NCI-H2196 treated with DMSO at 0.1 percent for 48 hours (cell line): ENCODE measurements around the gene CATSPERZ.

Experiments
- DNase-seq: peaks from one replicate; lab custom pipeline; 2025; ENCODE audit not compliant: unreplicated experiment; lab: John Stamatoyannopoulos, UW

CATSPERZ gene, protein sequence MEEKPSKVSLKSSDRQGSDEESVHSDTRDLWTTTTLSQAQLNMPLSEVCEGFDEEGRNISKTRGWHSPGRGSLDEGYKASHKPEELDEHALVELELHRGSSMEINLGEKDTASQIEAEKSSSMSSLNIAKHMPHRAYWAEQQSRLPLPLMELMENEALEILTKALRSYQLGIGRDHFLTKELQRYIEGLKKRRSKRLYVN

DNA sequence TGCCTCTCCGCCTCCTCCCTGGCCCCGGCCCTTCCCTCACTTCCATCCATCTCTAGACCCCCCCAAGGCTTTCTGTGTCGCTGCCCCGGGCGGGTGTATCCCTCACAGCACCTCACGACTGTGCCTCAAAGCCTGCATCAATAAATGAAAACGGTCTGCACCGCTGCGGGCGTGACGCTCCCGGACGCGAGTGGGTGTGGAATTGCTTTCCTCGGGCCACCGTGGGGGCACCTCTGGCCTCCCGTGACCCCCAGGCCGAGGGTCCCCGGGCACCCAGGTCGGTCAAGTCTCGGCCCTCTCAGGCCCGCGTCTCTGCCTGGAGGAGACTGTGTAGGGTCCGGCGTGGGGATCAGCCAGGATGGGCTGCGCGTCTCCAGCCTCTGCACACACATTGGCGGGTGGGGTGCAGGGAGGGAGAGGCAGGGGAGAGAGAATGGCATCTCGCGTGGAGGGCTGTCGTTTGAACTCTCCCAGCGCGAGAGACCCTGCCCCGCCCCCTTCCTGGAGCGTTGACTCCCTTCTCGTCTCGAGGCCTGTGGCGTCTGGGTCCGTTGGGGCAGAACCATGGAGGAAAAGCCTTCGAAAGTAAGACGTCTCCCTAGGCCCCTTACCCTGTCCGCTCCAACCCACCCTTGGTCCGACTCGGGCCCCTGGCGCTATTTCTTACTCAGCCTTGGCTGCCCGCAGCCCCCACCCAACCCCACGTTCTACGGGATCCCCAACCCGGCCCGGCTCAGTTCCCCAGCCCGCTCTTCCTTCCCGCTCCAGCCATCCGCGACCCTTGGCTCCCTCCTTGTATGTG lies at the start of gene CATSPERZ:
Gene CATSPERZ (plus strand): TSS at position 512 of the 802 bp plus-strand sequence. CDS start 53 bp downstream, at position 565.
- no peak for DNase-seq

DNA sequence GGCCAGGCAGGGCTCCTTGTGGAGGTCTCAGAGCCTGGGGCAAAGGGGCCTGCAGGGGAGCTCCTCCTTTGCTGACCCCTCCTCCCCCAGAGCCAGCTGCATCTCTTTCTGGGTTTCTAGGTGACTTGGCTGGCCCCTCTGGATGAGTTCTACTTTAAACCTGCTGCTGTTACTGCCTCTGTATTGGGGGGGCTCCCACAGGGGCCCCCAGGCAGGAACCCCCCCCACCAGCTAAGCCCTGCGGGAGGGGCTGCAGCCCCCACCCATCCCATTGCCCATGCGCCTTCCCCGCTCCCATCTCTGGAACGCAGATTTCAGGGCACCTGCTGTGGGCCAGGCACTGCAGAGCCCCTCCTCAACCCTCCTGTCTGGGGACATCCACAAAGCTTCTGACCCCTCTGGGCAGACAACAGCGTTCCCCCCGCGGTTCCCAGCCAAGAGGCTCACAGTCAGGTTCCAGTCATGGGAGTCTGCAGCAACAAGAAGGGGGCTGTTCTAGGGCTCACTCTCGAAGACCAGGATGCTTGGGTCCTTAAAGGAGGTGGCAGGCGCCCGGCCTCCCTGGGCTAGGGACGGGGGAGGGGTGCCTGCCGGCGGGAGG lies 49.6 kb upstream of the CATSPERZ start:
- no peak for DNase-seq

DNA sequence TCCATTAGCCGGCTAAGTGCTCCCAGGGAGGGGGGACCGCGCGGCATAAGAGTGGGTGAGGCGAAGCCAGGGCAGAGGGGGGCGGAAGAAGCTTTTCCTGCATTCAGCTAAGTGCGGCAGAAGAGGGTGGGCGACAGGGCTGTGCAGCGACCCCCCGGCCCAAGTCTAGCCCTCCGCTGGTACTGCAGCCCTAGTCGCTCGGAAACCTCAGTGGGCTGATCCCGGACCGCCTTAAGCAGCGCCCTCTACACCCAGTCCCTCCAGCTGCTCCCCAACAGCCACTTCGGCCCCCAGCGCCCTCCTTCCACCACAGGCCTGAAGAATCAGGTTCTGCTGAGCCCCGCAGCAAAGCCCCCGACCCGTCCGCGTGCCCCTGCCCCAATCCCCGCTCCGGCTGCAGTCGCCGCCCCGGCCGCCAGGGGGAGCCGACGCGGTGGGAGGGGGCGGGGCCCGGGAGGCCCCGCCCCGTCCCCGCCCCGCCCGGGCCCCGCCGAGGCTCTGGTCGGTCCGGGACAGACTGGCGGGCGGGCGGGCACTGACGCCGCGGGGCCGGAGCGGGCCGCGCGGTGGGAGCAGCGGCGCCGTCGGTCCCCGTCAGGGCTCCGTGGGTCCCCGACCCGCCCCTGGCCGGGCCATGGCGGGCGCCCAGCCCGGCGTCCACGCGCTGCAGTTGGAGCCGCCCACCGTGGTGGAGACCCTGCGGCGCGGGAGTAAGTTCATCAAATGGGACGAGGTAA lies 49.0 kb upstream of the CATSPERZ start, which contains the start of gene PLCB3:
Gene PLCB3 (plus strand): TSS at position 515 of the 737 bp plus-strand sequence. CDS start 120 bp downstream, at position 635.
- no peak for DNase-seq

DNA sequence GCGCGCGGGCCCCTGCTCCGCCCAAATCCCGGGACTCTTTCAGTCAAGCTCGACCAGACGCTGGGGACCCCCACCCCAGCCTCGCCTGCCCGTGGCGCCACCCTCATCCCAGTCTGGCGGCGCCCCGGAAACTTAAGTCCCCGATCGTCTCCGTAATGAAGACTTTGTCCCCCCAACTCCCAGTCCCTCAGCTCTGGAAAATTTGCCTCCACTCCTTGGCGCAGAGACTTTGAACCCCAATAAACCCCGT lies 48.5 kb upstream of the CATSPERZ start:
- no peak for DNase-seq

DNA sequence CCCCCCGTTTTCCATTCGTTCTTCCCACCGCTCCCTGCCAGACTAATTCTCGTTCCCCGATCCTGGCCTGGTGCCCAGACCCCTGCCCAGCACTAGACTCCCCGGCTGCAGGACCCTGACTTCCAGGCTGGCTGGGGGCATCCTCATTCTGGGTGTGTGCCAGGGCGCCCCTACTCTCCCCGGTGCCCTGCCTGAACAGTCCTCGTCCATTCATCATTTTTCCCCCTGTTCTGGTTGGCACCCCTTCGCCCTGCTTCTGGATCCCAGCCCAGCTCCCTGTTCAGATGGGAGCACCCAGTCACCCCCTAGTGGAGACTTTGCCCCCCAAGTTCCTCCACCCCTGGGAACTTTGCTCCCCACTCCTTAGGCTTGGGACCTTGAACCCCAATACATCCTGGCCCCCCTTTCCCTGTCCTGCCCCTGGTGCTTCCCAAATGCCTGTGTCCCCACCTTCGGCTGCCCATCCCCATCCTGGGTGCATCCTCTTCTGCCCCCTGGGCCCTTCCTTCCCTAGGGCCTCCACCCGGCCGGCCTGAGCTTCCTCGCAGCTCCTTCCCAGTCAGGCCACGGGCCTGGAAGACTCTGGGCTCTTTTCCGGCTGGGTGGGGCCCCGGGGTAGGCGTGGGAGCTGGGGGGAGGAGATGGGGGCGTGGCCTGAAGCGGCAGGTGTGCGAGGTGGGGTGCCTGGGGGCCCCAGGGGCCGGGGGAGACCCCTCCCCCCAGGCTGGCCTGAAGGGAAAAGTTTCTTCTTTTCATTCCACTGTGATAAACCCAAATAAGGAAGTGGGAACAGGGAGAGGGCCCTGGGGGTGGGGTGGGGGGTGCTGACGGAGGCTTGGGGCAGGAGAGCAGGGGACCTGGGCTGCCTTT lies 47.9 kb upstream of the CATSPERZ start:
- DNase-seq = no peak

DNA sequence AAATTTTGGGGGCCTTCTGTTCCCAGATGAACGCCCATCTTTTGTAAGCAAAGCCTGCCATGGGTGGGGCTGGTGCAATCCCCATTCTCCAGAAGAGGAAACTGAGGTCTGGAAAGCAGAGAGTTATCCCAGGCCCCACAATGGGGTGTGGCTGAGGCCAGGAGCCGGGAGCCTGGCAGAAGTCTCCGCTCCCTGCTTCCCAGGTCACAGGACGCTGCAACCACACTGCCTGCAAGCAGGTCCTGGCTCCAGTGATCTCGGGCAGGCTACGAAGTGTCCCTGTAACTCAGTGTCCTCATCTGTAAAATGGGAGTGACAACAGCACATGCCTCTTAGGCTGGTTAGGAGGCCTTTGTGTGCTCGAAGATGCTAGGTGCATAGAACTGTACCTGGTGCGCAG lies 47.1 kb upstream of the CATSPERZ start:
- no peak for DNase-seq

DNA sequence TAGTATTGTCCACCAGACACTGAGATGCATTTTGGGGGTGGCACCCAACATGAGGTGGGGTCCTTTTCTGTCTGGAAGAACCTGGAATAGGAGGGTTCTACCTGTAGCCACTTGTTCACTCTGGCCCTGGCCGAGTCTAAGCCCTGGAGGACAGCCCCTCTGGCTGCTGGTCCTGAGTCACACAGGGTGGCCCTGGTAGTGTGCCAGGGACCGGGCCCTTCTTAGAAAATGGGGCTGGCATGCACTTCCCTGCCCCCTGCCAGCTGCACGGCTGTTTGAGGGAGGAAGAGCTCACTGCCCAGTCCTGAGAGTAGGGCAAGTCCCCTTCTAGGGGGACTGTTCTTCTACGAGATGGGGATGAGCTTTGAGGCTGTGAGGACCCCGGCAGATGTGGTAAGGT lies 46.7 kb upstream of the CATSPERZ start:
- DNase-seq = no peak

DNA sequence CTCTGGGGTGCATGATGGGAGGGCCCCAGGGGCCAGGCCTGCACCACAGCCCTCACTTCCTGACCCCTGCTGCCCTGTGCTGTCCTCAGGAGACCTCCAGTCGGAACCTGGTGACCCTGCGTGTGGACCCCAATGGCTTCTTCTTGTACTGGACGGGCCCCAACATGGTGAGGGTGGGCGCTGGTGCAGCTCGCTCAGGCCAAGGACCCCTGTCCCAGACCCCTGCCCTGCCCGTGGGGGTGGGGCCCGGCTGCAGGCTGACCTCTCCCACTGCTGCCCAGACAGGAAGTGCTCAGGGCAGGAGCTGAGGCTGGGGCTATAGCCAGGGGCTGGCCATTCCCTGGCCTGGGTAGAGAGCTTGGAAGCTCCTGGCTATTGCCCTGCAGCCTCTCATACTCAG lies 45.8 kb upstream of the CATSPERZ start:
- DNase-seq = no peak

DNA sequence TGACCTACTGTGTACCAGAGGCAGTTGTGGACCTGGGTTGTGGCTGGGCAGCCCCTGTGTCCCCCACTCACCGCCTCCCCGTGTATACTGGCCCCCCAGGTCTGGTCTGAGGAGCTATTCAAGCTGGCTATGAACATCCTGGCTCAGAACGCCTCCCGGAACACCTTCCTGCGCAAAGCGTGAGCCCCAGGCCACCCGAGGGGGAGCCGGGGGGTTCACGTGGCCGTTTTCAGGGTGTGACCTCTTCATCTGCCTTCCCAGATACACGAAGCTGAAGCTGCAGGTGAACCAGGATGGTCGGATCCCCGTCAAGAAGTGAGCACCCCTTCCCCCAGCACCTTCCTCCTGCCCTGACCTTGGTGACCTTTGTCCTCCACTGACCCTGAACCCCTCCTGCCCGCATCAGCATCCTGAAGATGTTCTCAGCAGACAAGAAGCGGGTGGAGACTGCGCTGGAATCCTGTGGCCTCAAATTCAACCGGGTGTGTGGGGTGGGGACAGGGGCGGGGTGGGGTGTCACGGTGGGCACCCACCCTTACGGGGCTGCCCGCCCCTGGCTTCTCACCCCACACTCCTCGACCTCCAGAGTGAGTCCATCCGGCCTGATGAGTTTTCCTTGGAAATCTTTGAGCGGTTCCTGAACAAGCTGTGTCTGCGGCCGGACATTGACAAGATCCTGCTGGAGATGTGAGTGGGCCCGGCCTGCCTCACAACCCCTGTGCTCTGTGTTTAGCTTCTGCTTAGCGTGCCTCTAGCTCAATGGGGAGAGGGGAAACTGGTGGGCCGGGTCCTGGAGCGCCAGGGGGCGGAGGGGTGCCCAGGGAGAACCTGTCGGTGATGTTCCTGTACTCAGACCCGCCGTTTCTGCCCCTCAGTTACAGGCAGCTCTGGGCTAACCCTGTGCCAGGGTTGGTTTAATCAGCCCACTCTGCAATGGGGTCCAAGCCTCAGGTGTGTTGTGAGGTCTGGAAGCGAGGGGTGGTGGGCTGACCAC lies 44.7 kb upstream of the CATSPERZ start:
- DNase-seq = no peak

DNA sequence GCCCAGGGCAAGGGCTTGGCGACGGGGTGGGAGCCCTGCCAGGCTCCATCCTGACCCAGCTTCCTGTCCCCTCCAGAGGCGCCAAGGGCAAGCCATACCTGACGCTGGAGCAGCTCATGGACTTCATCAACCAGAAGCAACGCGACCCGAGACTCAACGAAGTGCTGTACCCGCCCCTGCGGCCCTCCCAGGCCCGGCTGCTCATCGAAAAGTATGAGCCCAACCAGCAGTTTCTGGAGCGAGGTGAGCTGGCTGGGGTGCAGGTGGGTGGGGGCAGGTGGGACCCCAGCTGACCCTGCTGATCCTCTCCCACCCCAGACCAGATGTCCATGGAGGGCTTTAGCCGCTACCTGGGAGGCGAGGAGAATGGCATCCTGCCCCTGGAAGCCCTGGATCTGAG lies 43.9 kb upstream of the CATSPERZ start:
- no peak for DNase-seq

DNA sequence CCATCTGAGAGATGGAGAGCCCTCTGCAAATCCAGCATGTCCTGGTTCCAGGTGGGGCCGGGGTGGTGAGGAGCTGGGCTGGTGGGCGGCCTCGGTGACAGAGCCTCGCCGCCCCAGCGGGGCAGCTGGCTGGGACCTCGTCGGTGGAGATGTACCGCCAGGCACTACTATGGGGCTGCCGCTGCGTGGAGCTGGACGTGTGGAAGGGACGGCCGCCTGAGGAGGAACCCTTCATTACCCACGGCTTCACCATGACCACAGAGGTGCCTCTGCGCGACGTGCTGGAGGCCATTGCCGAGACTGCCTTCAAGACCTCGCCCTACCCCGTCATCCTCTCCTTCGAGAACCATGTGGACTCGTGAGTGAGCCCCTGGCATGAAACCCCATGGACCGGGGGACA lies 41.8 kb upstream of the CATSPERZ start:
- no peak for DNase-seq

DNA sequence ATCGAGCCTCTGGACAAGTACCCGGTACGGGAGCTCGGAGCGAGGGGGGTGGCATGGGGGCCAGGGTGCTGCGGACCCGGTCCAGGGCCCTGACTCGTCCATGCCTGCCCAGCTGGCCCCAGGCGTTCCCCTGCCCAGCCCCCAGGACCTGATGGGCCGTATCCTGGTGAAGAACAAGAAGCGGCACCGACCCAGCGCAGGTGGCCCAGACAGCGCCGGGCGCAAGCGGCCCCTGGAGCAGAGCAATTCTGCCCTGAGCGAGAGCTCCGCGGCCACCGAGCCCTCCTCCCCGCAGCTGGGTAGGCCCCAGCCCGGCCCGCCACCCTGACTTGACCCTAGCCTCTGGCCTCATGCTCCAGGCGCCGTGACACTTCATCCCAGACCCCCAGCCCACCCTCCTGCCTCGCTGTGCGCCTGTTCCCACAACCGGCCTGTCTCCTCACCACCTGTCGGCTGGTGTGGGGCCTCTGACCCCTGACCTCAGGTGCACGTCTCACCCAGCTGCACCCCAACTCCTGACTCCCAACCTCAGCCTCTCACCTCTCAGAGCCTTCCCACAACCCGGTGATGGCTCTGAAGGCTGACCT lies 41.1 kb upstream of the CATSPERZ start:
- DNase-seq = no peak

DNA sequence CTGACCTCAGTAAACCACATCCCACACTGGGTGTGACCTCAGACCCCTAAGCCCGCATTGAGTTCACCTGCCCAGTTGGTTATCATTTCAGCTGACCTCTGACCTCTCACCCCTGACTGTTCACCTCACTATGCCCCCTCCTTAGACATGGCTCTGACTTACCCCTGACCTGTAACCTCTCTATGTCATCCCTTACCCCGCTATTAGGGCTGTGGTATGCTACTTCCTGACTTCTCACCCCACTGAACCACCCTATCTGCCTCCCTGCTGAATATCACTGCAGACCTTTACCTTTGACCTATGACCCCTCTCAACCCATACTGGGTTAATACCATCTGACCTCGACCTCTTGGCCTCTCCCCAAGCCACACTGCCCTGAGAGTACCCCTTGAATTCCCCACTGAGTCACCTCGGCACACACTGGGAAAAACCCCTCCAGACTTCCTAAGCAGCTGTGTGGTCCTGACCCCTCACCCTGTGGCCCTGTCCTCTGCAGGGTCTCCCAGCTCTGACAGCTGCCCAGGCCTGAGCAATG lies 40.6 kb upstream of the CATSPERZ start:
- no peak for DNase-seq

DNA sequence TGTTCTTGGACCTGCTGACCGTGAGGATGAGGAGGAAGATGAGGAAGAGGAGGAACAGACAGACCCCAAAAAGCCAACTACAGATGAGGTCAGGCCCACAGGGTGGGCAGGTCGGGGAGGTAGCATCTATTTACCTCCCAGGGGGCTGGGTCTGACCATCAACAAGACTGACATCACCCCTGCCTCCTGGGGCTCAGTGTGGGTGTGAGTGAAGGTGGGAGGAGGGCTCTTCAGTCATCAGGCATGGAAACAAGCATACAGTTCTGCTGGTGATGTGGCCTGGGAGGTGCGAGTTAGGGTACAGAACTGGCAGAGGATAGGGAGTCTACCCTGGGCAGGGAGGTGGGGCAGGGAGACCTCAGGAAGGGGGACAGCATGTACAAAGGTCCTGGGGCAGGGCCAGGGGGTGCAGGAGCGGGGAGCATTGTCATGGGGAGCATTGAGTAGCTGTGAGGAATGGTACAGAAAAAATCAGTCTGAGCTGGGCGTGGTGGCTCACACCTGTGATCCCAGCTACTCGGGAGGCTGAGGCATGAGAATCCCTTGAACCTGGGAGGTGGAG lies 39.9 kb upstream of the CATSPERZ start:
- DNase-seq = no peak

DNA sequence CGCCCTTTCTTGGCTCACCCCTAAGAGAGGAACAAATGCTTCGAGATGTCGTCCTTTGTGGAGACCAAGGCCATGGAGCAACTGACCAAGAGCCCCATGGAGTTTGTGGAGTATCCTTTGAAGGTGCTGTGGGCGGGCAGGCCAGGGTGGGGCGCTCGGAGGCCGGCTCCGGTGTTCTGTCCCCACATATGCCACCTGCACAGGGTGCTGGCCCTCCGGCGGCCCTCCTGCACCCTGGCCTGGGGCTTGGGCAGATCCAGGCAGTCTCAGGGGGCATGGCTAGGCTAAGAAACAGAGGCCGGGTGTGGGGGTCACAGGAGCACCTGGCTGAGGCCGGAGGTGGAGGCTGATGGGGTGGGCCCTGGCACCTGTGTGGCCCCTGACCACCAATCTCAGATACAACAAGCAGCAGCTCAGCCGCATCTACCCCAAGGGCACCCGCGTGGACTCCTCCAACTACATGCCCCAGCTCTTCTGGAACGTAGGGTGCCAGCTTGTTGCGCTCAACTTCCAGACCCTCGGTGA lies 38.5 kb upstream of the CATSPERZ start:
- DNase-seq = no peak

DNA sequence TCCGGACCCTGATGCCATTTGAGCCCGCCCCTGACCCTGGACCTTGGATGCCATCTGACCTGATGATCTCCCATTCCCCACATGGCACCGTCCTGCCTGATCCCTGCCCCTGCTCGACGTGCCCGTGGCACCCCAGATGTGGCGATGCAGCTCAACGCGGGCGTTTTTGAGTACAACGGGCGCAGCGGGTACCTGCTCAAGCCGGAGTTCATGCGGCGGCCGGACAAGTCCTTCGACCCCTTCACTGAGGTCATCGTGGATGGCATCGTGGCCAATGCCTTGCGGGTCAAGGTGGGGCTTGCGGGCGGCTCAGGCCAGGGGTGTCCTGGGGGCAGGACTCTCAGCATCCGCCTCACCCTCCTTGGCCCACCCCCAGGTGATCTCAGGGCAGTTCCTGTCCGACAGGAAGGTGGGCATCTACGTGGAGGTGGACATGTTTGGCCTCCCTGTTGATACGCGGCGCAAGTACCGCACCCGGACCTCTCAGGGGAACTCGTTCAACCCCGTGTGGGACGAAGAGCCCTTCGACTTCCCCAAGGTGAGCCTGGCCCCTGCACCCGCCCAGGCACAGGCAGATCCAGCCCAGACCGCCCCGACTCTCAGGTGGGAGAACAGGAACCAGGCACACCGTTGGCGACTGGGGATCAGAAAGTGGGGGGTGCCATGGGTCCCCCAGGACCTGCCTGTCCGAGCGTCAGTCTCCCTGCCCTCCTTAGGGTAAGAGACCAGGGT lies 37.7 kb upstream of the CATSPERZ start:
- no peak for DNase-seq

DNA sequence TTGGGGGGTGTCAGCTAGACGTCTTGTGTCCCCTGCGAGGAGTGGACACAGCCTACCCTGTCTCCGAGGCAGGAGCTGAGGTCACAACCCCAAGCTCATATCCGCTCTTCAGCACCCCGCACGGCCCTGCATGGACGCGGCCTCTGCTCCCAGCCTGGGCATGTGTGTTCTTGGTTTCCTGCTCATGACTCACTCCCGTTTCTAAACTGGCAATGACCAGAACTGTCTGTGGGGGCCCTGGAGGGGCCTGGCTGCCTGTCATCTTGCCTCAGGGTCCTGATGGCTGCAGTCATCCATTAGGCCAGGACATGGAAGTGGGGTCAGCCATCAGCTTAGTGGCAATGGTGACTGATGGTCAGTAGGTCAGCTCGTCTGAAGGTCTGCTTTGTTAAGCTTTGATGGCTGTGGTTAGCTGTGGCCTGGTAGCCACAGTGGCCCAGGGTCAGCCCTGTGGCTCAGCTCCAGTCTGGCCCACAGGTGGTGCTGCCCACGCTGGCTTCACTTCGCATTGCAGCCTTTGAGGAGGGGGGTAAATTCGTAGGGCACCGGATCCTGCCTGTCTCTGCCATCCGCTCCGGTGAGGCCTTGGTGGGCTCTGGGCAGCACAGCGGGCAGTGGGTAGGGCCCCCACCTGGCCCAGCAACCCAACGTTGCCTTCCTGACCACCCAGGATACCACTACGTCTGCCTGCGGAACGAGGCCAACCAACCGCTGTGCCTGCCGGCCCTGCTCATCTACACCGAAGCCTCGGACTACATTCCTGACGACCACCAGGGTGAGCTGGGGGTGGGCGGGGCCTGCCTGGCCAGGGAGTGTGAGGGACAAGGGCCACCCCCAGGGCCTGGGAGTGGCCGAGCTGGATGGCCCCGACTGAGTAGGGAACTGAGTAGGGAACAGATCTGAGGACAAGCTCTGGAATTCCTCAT lies 36.9 kb upstream of the CATSPERZ start:
- no peak for DNase-seq
